ENCODE data around the gene FBXO22.
"Not testable (repeated sequence)": the region's sequence is repeated elsewhere in the genome, so short reads cannot be mapped to it uniquely, and the experiment has no call there.

Gene FBXO22

GRCh38 chr15:75920079-75920478 is 16.4 kb downstream of the FBXO22 start:
- no peak for DNase-seq

GRCh38 chr15:75921732-75922703 is 18.3 kb downstream of the FBXO22 start:
- no peak for DNase-seq

- DNase-seq = no peak
These were observed 20.1 kb downstream of the FBXO22 start for GRCh38 chr15:75923756-75924155.

- DNase-seq = no peak
These were observed 20.9 kb downstream of the FBXO22 start for GRCh38 chr15:75924576-75924975.

- DNase-seq = no peak
These were observed 21.8 kb downstream of the FBXO22 start for GRCh38 chr15:75925440-75925839.

- DNase-seq = no peak
These were observed 23.3 kb downstream of the FBXO22 start for GRCh38 chr15:75926931-75927330.

GRCh38 chr15:75927601-75928000 is 23.9 kb downstream of the FBXO22 start:
- no peak for DNase-seq

- no peak for DNase-seq
These were observed 25.3 kb downstream of the FBXO22 start for GRCh38 chr15:75928680-75929608.

- DNase-seq = no peak
These were observed 26.3 kb downstream of the FBXO22 start for GRCh38 chr15:75929799-75930565.

GRCh38 chr15:75930866-75931265 is 27.2 kb downstream of the FBXO22 start:
- DNase-seq = no peak

- no peak for DNase-seq
These were observed 38.8 kb downstream of the FBXO22 start for GRCh38 chr15:75942464-75942863.

- DNase-seq = no peak
These were observed 39.6 kb downstream of the FBXO22 start for GRCh38 chr15:75943246-75943645.

GRCh38 chr15:75943713-75944215 is 40.1 kb downstream of the FBXO22 start:
- DNase-seq = no peak

- no peak for DNase-seq
These were observed 42.3 kb downstream of the FBXO22 start for GRCh38 chr15:75945953-75946352.

- no peak for DNase-seq
These were observed 43.4 kb downstream of the FBXO22 start for GRCh38 chr15:75947092-75947491.

GRCh38 chr15:75948761-75949296 is 45.2 kb downstream of the FBXO22 start:
- no peak for DNase-seq

- no peak for DNase-seq
These were observed 48.8 kb downstream of the FBXO22 start for GRCh38 chr15:75952525-75952924.

GRCh38 chr15:75955720-75956119 is 52.0 kb downstream of the FBXO22 start:
- DNase-seq = no peak

- DNase-seq = no peak
These were observed 57.7 kb downstream of the FBXO22 start for GRCh38 chr15:75961331-75961730.

- no peak for DNase-seq
These were observed 62.4 kb downstream of the FBXO22 start for GRCh38 chr15:75966073-75966472.

- not testable (repeated sequence) for DNase-seq
These were observed 73.1 kb downstream of the FBXO22 start for GRCh38 chr15:75976766-75977165.
